GM18907 (cell line): ENCODE results near the gene TUBG1.

Experiments used
- ATAC-seq: cut with Tn5 transposase; IDR thresholded peaks from one replicate; pipeline ENCODE4 v1.9.1; 2021; ENCODE audit warnings: mild to moderate bottlenecking, moderate library complexity; ENCODE audit not compliant: unreplicated experiment

Gene TUBG1

DNA sequence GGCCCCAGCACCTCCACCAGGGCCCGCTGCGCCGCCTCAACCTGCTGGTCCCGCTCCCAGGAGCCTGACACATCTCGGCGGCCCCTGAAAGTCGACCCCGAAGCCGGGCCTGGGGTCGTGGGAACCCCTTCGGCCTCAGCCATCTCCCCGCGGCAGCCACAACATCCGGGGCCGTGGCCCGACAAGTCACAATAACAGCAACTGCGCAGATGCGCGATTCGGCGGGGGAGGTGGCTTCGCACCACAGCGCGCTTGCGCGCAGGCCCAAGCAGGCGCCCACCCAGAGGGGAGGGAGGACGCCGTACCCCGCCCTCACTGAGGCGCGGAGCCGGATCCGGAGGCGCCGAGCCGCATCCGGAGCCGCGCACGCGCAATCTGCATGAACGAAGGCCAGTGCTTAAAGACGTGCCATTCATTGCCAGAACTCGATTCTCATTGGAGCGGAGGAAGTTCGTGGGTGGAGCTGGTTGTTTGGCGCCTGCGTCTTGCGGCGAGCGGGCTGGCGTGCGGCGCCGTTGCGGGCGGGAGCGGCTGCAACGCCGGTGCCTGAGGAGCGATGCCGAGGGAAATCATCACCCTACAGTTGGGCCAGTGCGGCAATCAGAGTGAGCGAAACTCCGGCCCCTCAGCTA is at the start of gene TUBG1, which contains the start of gene RETREG3:
TUBG1 (plus strand) TSS at position 502 of the 632 bp plus-strand sequence; CDS start at position 557, 55 bp downstream.
RETREG3 (minus strand) TSS at position 193 of the 632 bp plus-strand sequence; CDS start at position 143, 50 bp downstream.
- peak; percentile 86 for ATAC-seq

DNA sequence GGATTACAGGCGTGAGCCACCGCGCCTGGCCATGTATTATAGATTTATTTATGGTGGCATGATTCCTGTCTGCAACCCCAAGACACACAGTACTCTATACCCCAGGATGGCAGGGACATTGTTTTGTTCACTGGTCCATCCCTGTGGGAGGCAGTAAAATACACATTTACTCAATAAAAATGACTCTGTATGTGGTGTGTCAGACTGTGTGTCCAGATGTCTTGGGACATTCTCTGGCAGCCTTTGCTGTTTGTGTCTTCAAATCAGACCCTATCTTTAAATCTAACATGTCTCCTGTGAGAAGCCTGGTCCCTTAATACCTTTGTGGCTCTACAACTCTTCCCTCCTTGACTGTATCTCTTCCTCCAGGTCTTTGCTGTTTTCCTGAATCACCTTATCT is 49.2 kb upstream of the TUBG1 start:
- no peak for ATAC-seq

- peak; percentile 51 for ATAC-seq
These were observed 47.5 kb upstream of the TUBG1 start, which contains the start of gene COASY for GRCh38 chr17:42561897-42562387. COASY (plus strand) TSS chr17:42562148; CDS start chr17:42562623, 475 bp downstream.

- no peak for ATAC-seq
These were observed 46.9 kb upstream of the TUBG1 start for GRCh38 chr17:42562388-42563142.

GRCh38 chr17:42563143-42563509 is 46.4 kb upstream of the TUBG1 start:
- no peak for ATAC-seq

DNA sequence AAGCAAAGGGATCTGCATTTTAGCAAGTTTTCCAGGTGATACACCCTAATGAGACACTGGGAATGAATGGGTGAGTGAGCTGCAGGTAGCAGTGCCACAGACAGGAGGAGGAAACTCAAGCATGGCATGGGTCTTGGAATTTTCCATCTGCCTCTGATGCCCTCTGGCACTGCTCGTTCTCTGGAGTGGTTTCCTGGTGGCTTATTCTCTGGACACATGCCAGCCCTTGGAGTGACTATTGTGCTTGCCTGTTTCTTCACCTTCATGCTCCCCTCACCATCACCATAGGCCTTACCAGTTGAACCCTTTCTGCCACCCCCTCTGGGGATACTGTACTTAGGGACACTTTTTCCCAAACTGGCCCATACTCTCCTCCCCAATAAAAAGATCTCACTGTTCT is 45.9 kb upstream of the TUBG1 start:
- ATAC-seq = no peak

GRCh38 chr17:42563950-42564349 is 45.5 kb upstream of the TUBG1 start:
- ATAC-seq = no peak

DNA sequence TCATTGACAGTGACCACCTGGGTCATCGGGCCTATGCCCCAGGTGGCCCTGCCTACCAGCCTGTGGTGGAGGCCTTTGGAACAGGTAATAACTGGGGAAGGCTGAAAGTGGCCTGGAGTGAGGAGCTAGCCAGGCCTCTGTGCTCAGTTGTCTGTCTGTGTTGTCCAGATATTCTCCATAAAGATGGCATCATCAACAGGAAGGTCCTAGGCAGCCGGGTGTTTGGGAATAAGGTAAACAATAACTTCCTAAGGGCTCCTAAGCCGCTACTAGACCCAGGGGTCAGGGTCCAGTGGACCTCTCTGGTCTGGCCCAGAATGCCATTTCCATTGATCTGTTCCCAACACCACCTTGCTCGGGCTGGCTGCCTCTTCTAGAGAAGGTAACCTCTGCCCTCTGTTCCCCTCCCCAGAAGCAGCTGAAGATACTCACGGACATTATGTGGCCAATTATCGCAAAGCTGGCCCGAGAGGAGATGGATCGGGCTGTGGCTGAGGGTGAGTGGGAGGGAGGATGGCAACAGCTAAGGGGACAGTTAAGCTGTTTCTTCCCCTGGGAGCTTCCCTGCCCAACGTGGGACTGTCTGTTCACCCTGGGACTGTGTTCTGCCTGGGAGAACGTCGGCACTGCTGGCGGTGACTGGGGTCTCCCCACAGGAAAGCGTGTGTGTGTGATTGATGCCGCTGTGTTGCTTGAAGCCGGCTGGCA is 44.5 kb upstream of the TUBG1 start:
- no peak for ATAC-seq

DNA sequence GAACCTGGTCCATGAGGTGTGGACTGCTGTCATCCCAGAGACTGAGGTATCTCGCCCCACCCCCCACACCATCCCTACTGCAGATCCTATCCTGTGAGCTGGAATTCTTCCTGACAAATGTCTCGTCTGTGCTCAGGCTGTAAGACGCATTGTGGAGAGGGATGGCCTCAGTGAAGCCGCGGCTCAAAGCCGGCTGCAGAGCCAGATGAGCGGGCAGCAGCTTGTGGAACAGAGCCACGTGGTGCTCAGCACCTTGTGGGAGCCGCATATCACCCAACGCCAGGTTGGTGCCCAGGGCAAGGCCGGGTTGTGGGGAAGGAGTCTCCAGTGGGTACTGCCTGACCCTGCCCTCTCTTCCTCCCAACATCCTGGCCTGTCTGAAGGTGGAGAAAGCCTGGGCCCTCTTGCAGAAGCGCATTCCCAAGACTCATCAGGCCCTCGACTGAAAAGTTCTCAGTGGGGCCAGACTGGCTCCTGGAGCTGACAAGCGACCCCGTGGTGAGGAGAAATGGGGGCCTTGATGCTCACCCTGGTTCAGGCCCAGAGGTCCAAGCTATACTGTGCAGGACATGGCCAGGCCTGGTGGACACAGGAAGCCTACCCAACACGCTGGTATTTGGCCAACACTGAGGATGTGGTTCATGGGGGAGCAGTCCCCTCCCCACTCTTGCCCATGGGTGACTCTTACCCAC is 43.8 kb upstream of the TUBG1 start:
- ATAC-seq = no peak

DNA sequence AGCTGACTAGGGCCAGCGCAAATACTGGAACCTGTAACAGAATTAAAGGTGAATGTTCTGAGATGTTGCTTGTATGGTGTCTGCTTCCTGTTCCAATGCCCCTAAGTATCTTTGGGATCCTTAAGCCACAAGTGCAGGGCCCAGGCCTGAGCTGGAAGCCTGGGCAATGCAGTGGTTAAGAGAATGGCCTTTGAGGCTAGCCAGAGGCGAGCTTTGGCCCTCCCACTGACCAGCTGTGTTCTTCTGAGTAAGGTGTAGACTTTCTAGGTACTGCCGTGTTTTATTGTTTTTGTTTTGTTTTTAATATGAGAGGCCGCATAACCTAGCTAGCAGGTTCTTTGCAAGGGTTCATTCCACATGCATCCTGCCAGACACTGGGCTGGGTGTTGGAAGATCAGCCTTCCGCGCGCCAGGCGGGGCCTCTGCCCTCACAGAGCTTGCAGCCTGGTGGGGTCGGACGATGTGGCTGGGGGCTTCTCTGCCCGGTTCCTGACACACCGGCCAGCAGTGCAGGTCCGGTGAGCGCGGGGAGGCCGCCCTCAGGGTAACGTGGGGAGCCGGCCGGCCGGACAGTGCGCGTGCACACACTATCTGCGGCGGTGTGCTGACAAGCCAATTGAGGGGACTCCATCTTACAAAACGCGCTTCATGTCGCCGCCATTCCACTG is 43.1 kb upstream of the TUBG1 start:
- peak; percentile 8 for ATAC-seq

DNA sequence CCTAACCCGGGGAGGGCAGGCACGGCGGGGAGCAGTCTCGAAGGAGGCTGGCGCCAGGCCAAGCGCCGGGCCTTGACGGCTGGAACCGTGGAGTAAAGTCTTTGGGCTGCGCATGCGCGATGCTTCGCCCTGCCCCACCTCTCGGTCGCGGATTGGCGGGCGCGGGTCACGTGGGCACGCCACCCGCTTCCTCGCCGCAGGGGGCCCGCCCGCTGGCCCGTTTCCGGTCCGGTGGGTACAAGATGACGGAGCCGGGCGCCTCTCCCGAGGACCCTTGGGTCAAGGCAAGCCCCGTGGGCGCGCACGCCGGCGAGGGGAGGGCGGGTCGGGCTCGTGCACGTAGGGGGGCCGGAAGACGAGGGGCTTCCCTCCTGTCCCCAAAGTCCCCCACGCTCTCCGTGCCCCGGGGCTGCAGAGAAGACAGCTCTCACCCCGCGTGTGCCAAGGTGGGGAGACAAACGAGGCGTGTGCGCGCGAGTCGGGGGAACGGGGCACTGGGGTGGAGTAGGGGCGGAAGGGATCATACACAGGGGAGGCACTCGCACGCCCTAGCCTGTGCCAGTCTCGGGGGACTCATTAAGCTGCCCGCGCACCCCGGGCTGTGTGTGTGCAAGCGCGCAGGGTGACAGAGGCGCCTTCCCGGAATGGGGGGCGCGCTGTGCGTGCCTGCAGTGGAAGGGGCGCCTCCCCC is 42.5 kb upstream of the TUBG1 start, which contains the start of gene MLX:
MLX (plus strand) TSS at position 218 of the 691 bp plus-strand sequence; CDS start at position 243, 25 bp downstream.
- peak; percentile 65 for ATAC-seq

DNA sequence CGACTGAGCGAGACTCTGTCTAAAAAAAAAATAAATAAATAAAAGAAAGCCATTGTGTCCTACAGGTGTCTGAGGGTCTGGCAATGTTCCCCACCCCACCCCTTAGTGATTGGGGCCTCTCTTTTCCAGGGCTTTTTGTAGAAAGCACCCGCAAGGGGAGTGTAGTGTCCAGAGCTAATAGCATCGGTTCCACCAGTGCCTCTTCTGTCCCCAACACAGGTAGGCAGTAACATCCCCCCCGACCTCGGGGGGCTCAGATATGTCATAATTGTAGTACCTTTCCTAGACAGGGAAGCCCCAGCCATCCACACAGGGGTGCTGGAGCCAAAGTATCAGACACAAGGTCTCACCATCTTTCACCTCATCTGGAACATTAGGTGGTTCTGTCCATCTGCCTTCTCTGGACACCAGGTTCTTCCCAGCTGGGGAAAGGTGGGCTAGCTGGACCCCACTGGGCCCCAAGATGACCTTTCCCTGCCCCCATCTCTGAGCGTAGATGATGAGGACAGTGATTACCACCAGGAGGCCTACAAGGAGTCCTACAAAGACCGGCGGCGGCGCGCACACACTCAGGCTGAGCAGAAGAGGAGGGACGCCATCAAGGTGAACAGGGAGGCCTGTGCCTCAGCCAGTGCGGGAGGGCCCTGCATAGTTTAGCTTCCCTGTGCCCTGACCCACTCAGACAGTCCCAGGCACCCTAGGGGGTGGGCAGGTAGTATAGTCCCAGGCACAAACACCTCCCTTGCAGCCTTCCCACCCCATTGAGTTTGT is 41.0 kb upstream of the TUBG1 start:
- ATAC-seq = no peak

GRCh38 chr17:42571435-42572225 is 37.9 kb upstream of the TUBG1 start:
- ATAC-seq = no peak

DNA sequence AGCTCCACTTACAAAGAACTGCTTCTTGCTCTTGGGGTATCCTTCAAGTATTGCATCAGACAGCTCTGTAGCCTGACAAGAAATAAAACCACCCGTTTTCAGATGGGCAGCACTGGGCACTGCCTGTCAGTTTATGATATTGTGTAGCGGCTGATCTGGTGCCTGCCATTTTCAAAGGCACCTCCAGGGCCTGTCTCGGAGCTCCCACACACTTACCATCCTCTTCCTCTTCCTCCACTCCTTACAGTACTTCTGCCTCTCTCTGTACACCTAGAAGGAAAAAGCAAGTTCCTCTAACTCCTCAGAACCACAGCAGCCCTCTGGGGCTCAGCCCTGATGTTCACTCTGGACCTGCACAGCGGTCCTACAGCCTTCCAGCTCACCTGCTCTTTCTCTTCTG is 36.4 kb upstream of the TUBG1 start:
- ATAC-seq = no peak

- no peak for ATAC-seq
These were observed 35.0 kb upstream of the TUBG1 start for GRCh38 chr17:42574463-42574862.

DNA sequence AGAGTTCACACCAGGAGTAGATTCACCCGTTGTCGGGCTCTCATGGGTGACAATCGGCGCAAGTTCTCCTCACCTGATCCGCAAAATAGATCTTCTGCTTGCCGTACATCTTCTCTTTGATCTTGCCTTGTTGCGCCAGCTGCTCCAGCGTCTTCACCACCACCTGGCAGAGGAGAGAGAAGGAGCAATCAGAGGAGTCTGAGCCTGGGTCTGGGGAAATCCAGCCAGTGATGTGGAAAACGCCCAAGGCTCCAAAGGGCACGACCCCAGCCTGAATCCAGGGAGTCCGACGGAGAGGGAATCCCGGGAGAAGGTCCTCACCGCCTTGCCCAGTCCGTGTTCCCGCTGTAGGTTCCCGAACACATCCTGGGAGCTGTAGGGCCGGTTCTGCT is 32.3 kb upstream of the TUBG1 start:
- ATAC-seq = peak; percentile 3

GRCh38 chr17:42577532-42578281 is 31.8 kb upstream of the TUBG1 start, which contains the start of gene PSMC3IP:
PSMC3IP (minus strand) TSS chr17:42577729; CDS start chr17:42577686, 43 bp downstream.
- ATAC-seq = peak; percentile 72
